Stimulated activated CD8-positive, alpha-beta memory T cell treated with anti-CD3 and anti-CD28 coated beads, Interleukin-7, amount 100 ng/mL, for 1 hour (primary cell): Measurements from ENCODE around the gene PREP.
"Not testable (repeated sequence)": the region's sequence is repeated elsewhere in the genome, so short reads cannot be mapped to it uniquely, and the experiment has no call there.

Experiments
- DNase-seq, 2 donors: peaks; one replicate each; pipeline ENCODE4 v3.0.0-alpha.2; 2020; ENCODE audit warnings: low read depth in 2 of 2

The PREP gene

DNA sequence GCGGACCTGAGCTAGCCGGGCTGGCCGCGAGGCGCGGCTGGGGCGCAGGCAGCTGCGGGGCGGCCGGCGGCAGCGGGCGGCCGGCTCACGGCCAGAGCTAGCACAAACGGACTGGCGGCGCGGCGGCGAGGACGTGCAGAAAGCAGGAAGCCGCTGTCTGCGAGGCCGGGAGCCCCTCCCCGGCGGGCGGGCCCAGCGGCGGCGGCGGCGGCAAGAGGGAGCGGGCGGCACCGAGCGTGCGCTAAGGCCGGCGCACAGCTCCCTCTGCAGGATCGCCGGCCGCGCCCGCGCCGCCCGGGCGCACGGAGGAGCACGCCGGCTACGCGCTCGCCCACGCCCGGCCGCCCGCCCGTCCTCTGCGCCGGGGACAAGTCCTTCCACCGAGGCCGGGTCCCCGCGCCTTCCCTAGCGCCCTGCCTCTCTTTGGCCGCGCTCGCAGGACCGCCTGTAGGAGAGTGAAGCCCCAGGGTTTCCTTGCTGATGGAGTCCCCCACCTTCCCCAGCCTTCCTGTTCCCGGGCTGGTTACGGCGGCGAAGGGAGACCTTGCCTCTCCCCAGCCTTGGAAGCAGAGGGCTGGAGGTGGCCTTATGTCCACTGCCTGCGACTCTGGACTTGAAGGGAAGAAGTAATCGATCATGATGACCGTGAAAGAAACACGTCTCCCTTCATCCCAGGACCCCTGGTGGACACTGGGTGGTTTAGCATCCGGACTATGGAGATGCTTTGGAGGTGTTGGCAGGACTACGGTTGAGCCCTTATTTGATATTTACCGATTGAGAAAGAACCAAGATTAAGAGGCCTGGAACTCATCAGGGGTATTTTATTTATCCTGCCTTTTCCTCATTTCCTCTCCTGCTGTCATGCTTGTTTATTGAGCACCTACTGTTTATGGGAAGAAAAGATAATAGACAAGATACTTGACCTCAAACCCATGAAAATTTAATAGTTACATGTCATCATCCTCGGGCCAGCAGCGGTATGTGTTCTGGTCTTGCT lies at the start of gene PREP:
TSS of gene PREP (minus strand) at position 144 of the 997 bp plus-strand sequence. CDS start 191 bp downstream, outside the sequence.
- DNase-seq, result peak; percentile 55 to 70

DNA sequence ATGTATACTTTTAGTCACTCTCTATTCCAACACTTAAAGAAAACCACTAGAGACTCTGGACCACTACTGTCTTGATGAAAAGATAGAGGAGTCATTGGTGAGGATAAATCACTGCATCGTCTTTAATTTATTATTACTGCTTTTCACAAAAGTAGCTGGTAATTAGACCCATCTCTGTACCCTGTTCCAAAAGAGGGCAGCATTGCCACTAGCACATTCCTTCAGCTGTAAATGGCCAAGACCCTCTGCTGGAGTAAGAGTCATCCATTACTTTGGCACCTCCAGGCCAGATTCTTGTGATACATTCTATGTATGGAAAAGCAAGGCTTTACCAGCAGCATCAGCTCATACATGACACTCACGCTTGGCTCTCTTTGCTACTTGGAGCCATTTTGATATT lies 49.5 kb upstream of the PREP start:
- DNase-seq, result no peak

GRCh38 chr6:105449756-105450390 lies 47.0 kb upstream of the PREP start:
- no peak for DNase-seq

- DNase-seq, result no peak
Observed at GRCh38 chr6:105445481-105445880, 42.6 kb upstream of the PREP start.

DNA sequence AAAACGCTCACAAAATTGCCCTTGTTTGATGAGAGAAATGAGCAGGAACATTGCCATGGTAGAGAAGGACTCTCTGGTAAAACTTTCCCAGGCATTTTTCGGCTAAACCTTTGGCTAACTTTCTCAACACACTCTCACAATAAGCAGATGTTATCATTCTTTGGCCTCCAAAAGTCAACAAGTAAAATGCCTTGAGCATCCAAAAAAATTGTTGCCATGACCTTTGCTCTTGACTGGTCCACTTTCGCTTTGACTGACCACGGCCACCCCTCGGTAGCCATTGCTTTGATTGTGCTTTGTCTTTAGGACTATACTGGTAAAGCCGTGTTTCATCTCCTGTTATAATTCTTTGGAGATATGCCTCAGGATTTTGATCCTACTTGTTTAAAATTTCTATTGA lies 41.1 kb upstream of the PREP start:
- DNase-seq, result no peak

GRCh38 chr6:105442369-105442768 lies 39.5 kb upstream of the PREP start:
- no peak for DNase-seq

- no peak for DNase-seq
Observed at GRCh38 chr6:105437236-105437635, 34.4 kb upstream of the PREP start.

- DNase-seq, result no peak
Observed at GRCh38 chr6:105433723-105434122, 30.8 kb upstream of the PREP start.

- no peak for DNase-seq
Observed at GRCh38 chr6:105432797-105433196, 29.9 kb upstream of the PREP start.

GRCh38 chr6:105431226-105431625 lies 28.3 kb upstream of the PREP start:
- DNase-seq, result no peak

DNA sequence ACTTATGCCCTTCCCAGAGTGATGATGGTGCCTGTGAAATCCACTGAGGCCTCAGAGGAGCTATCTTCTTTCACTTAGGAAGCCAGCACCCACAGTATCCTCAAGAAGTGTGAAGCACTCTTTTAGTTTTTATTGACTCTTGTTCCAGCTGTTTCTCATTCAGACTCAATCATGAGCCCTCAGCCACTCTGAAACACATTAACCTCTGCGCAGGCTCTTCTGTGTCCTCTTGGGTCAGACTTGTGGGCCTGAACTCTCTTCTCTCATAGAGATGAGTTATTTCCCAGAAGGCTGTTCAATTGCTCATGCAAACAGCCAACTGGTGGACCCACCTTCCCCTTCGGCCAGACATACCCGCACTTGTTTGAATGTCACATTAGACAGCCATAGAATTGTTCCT lies 27.8 kb upstream of the PREP start:
- DNase-seq, result no peak

GRCh38 chr6:105429676-105430075 lies 26.8 kb upstream of the PREP start:
- DNase-seq, result no peak

GRCh38 chr6:105428342-105428957 lies 25.6 kb upstream of the PREP start:
- DNase-seq, result no peak

DNA sequence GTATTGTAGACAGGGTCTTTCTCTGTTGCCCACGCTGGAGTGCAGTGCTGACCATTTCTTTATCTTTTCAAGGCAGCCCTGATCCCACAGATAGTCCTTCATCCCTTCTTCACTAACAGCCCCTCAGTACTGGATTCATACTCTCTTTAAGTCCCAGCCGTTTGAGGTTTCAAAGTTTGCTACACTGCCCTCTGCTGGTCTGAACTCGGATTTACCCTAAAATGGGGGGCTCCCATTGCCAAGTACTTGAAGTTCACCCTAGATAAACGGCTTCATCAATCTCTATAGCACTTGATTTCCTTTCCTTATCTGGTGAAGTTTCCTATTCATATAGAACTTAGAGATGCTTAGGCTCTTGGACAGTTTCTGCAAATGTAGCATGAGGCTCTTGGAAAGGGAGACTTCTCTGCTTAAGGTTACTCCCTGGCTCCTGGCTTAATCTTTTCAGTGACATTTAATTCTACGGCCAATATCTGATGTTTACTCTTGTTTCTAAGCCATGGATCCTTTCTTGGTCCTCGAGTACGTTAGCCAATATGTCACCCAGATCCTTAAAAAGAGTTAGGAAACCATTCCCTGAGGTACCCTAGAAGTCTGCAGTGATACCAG lies 21.4 kb upstream of the PREP start:
- peak; percentile 42 to 43 for DNase-seq

GRCh38 chr6:105416971-105417370 lies 14.1 kb upstream of the PREP start:
- DNase-seq, result not testable (repeated sequence)

- DNase-seq, result no peak
Observed at GRCh38 chr6:105409734-105410133, 6.9 kb upstream of the PREP start.

- no peak for DNase-seq
Observed at GRCh38 chr6:105402090-105402938, 568 bp downstream of the PREP start.

- no peak for DNase-seq
Observed at GRCh38 chr6:105401247-105402089, 1.4 kb downstream of the PREP start.

GRCh38 chr6:105400501-105400900 lies 2.4 kb downstream of the PREP start:
- no peak for DNase-seq

DNA sequence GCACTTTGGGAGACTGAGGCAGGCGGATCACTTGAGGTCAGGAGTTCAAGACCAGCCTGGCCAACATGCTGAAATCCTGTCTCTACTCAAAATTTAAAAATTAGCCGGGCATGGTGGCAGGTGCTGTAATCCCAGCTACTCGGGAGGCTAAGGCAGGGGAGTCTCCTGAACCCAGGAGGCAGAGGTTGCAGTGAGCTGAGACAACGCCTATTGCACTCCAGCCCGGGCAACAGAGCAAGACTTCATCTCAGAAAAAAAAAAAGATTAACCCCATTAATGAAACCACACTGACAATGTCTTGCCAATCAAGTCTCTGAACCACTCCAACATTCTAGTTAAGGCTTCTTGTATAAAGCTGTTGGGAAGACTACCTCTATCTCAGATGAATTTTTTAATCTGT lies 4.0 kb downstream of the PREP start:
- DNase-seq, result no peak
